ENCODE data around the gene CIP2A. TPM values are rescaled to one million over a fixed set of nuclear protein-coding genes. Genes with fewer than 3 reads are reported as not detected.

CIP2A gene
- total RNA-seq, 1 donor from 2014 or later = 1.9 TPM

DNA sequence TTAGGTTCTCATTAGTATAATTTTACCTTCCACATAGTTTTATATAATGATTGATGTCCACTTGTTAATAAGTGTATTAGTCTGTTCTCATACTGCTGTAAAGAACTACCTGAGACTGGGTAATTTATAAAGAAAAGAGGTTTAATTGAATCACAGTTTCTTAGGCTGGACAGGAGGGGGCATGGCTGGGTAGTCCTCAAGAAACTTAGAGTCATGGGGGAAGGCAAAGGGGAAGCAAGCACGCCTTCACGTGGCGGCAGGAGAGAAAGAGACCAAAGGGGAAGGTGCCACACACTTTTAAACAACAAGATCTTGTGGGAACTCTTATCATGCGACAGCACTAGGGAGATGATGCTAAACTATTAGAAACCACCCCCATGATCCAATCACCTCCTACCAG, 19.5 kb upstream of the CIP2A start:
- no peak for DNase-seq
- H3K27me3 ChIP-seq = no peaks in the 10 kb centered on the region

DNA sequence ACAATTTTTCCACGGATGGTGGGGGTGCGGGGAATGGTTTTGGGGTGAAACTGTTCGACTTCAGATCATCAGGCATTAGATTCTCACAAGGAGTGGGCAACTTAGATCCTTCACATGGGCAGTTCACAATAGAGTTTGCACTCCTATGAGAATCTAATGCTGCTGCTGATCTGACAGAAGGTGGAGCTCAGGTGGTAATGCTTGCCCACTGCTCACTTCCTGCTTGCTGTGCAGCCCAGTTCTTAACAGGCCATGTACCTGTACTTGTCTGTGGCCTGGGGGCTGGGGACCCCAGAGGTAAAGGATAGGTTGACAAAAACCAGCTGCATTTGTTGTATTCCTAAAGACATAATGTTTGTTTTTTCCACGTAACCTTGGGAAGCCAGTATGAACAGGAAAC, 16.3 kb upstream of the CIP2A start:
- H3K27me3 ChIP-seq = no peaks in the 10 kb centered on the region
- no peaks in the 10 kb centered on the region for H3K9me3 ChIP-seq
- no peak overlapping the region for H3K27ac ChIP-seq
- intact Hi-C loops (cut with DNase I) = no loop called here
- DNase-seq (no peak), ATAC-seq (no peak)
- no peak overlapping the region for H3K4me3 ChIP-seq
- H3K36me3 ChIP-seq = no peaks in the 10 kb centered on the region
- no peaks in the 10 kb centered on the region for H3K4me1 ChIP-seq
- TF ChIP-seq, protein P1, sequence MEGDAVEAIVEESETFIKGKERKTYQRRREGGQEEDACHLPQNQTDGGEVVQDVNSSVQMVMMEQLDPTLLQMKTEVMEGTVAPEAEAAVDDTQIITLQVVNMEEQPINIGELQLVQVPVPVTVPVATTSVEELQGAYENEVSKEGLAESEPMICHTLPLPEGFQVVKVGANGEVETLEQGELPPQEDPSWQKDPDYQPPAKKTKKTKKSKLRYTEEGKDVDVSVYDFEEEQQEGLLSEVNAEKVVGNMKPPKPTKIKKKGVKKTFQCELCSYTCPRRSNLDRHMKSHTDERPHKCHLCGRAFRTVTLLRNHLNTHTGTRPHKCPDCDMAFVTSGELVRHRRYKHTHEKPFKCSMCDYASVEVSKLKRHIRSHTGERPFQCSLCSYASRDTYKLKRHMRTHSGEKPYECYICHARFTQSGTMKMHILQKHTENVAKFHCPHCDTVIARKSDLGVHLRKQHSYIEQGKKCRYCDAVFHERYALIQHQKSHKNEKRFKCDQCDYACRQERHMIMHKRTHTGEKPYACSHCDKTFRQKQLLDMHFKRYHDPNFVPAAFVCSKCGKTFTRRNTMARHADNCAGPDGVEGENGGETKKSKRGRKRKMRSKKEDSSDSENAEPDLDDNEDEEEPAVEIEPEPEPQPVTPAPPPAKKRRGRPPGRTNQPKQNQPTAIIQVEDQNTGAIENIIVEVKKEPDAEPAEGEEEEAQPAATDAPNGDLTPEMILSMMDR (IDR thresholded peaks at IDR 0.05) = no peak

More for the DNA sequence above, 19.5 kb upstream of the CIP2A start:
- Histone ChIP-seq H3K27ac (no peak overlapping the region), H3K9me3 (no peaks in the 10 kb centered on the region), H3K4me3 (no peak overlapping the region), H3K36me3 (peaks cover 6% of the 10 kb centered on the region), H3K4me1 (no peaks in the 10 kb centered on the region)
- no peak for ATAC-seq
- TF ChIP-seq, protein P1 (IDR thresholded peaks at IDR 0.05) = no peak
- intact Hi-C loops (cut with DNase I) = no loop called here

DNA sequence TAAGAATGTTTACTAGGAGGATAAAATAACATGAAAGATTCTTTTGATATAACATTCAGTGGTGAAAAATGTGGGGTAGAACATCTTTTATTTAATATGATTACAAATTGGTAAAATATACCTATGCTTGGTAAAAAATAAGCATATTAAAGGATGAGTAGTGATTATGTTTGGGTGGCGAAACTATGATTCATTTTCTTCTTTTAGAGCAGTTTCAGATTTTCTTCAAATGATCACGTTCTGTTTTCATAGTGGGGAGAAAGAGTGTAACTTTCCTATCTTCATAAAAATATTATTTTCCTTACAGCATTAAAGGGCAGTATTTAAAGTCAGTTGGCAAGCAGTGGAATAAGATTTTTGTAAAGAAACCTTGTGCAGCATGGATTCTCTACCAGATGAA, 15.8 kb upstream of the CIP2A start:
- Histone ChIP-seq H3K27ac (no peak overlapping the region), H3K4me3 (no peak overlapping the region), H3K36me3 (no peaks in the 10 kb centered on the region), H3K4me1 (no peaks in the 10 kb centered on the region), H3K9me3 (no peaks in the 10 kb centered on the region), H3K27me3 (no peaks in the 10 kb centered on the region)
- TF ChIP-seq, protein P1 (IDR thresholded peaks at IDR 0.05) = no peak
- ATAC-seq (no peak), DNase-seq (no peak)
- intact Hi-C loops (cut with DNase I) = no loop called here

DNA sequence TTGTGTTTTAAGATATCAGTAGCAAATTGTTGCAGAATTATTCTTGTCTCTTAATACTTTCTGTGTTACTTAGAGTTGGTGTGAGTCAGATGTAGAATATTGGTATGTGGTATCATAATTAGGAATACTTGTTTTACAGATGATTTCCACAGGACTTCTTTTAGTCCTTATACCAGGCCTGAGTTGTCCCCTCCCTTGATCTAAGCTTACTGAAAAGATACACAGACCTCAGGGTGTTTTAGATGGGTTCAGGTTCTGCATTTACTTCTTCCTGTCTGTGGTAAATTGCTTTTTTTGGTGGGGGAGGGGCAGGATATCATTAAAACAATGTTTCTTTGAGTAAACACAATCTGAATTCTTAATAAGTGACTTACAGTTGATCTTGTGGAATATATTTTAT, 14.5 kb upstream of the CIP2A start:
- no peaks in the 10 kb centered on the region for H3K9me3 ChIP-seq
- H3K4me1 ChIP-seq = no peaks in the 10 kb centered on the region
- H3K27me3 ChIP-seq = no peaks in the 10 kb centered on the region
- DNase-seq = no peak
- no peak overlapping the region for H3K27ac ChIP-seq
- no peak overlapping the region for H3K4me3 ChIP-seq
- TF ChIP-seq, protein P1 (IDR thresholded peaks at IDR 0.05) = no peak
- H3K36me3 ChIP-seq = no peaks in the 10 kb centered on the region
- no peak for ATAC-seq
- intact Hi-C loops (cut with DNase I) = no loop called here

DNA sequence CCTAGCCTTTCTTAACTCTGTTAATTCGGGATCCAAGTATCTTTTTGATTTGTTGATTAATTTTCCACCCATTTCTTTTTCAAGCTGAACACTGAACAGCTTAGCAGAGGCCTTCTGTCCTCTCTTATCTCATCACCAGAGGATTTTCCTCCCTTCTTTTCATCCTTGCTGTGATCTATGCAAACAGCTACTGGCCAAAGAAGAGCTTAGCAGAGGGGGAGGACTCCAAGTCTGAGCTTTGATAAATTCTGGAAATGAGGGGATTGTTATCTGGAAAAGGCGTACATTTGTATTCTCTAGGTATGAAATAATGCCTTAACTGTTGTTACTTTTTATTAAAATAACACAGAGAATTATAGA, 13.7 kb upstream of the CIP2A start:
- intact Hi-C loops (cut with DNase I) = no loop called here
- ATAC-seq (no peak), DNase-seq (no peak)
- no peaks in the 10 kb centered on the region for H3K27me3 ChIP-seq
- H3K27ac ChIP-seq = no peak overlapping the region
- no peaks in the 10 kb centered on the region for H3K9me3 ChIP-seq
- H3K4me3 ChIP-seq = no peak overlapping the region
- H3K36me3 ChIP-seq = no peaks in the 10 kb centered on the region
- no peaks in the 10 kb centered on the region for H3K4me1 ChIP-seq
- TF ChIP-seq, protein P1 (IDR thresholded peaks at IDR 0.05) = no peak

DNA sequence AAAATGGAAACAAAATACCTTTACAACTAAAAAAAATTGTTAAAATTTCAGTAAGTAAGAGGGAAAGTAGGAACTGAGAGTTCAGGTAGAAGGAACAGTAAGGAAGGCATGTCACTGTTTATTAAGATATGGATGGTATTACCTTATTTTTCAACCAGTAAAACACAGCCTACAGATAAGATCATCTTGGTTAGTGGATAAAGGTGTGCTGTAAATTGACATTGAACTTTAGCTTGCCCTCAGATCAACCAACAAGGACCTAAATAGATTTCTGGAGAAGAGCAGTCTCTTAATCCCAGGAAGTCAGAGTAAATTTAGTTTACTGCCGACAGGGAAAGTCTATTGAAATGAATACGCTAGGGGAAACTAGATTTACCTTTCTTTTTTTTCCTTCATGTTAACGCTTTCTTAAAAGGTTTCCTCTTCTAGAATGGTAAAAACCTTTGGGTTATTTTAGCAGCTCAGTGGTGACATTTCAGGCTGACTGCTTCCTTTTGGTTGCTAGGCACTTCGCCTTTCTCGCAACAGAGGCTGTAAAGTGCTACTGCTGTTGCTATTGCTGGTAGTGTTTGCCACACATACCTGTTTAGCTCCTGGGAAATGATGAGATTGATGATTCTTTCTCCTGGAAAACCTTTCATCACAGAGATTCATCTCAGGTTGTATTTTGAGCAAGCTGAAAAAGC, 13.2 kb upstream of the CIP2A start:
- no peaks in the 10 kb centered on the region for H3K36me3 ChIP-seq
- DNase-seq = no peak
- no peaks in the 10 kb centered on the region for H3K4me1 ChIP-seq
- no peaks in the 10 kb centered on the region for H3K27me3 ChIP-seq
- H3K27ac ChIP-seq = no peak overlapping the region
- intact Hi-C loops (cut with DNase I) = no loop called here
- TF ChIP-seq, protein P1 (IDR thresholded peaks at IDR 0.05) = no peak
- ATAC-seq = no peak
- H3K4me3 ChIP-seq = no peak overlapping the region
- no peaks in the 10 kb centered on the region for H3K9me3 ChIP-seq
